Motor neuron (in vitro differentiated cells): ENCODE results near the gene BLOC1S5. TPM values are rescaled to one million over a fixed set of nuclear protein-coding genes. Genes with fewer than 3 reads are reported as not detected.

Source experiments
- ATAC-seq, 8 experiments: fragments of 200-7000 bp; cut with Tn5 transposase; replicated peaks in 6 of 8; 2 replicates each; pipeline ENCODE4 v1.8.0; 2021; ENCODE audit warnings: mild to moderate bottlenecking in 8 of 8, moderate library complexity in 8 of 8
- H3K27ac ChIP-seq, 2 donors: fragments of 250-450 bp; sonication (Bioruptor Pico); 2 replicates each; pipeline ENCODE4 v1.9.0; 2021; ENCODE audit warnings: antibody characterized with exemption in 2 of 2, mild to moderate bottlenecking in 2 of 2, moderate library complexity in 1 of 2
- H3K4me1 ChIP-seq, 2 donors: fragments of 250-450 bp; sonication (Bioruptor Pico); replicated peaks in 1 of 2; 2 replicates each; pipeline ENCODE4 v1.6.1; 2021; ENCODE audit warnings: antibody characterized with exemption in 2 of 2, mild to moderate bottlenecking in 2 of 2, moderate library complexity in 1 of 2
- H3K4me3 ChIP-seq, 5 donors: fragments of 250-450 bp; sonication (Bioruptor Pico); 2 replicates each; pipeline ENCODE4 v1.9.0; 2021; ENCODE audit warnings: antibody characterized with exemption in 5 of 5, mild to moderate bottlenecking in 5 of 5, moderate library complexity in 4 of 5
- WGBS, 10 experiments: fragments of 450-650 bp; shearing (Covaris generic); methylation state at CpG; one replicate each; pipeline ENCODE4 v1.0.0; 2022; 5-methylcytosine and 5-hydroxymethylcytosine counted together
- in situ Hi-C, 9 experiments: fragments of 400-800 bp; cut with MboI; loops; one replicate each; pipeline ENCODE4 v1.15.0; 2021; ENCODE audit warnings: low sequenced_read_pairs in 9 of 9, low pct_unique_long_range_greater_than_20kb in 2 of 9; ENCODE audit not compliant: unreplicated experiment in 9 of 9
- total RNA-seq, 8 experiments: library from RNA; unstranded; fragments of 300-600 nt; gene quantifications; 2 replicates each; pipeline versions ENCODE4 v1.2.3 to v1.2.4, GENCODE V29; 2022

The BLOC1S5 gene
- total RNA-seq, 8 experiments from 2014 or later = 10.9 to 21.1 (median 12.2) TPM

DNA sequence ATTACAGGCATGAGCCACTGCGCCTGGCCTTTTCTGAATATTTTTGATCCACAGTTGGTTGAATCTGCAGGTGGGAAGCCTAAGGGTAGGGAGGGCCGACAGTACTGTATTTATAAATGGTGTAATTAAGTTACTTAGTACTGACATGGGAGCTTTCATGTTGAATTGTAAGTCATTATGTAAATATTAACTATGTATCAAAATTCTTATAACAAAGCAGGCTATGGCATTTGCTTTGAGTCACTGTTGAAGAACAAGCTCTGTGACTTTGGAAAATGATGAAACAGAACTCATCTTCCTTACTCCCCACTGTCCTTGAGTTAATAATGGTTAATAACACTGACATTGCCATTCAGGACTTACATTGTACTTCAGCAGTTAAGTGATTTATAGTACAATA lies 90.6 kb downstream of the BLOC1S5 start:
- in situ Hi-C loops = no loop called here
- H3K27ac ChIP-seq = no peak overlapping the region
- no peak overlapping the region for H3K4me3 ChIP-seq
- 80 to 100% (median 83%) methylated on average over 1 to 2 of the region's 2 CpGs; no CpG with 5 or more reads in 3 of the 10 experiments for WGBS, 10 experiments
- peaks cover 0 to 3% of the 10 kb centered on the region in 2 donors for H3K4me1 ChIP-seq
- ATAC-seq = peak in 1 of 8 experiments; percentile 58

DNA sequence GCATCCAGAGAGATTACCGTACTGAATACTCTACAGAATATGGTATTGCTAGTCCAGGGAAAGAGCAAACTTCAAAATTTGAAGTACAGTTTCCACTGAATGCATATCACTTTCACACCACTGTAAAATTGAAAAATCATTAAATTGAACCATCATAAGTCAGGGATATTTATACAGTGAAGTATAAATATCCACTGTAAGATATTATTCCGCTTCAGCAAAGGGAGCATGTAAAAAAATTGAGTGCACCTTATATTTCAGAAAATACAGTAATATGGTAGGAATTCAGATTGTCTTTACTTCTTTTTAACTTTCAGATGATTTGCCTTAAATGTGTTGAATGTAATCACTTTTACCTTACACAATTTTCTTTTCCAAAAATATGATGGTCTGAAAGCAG lies 92.7 kb downstream of the BLOC1S5 start:
- WGBS, 10 experiments = 79 to 100% (median 100%) methylated on average over 1 to 2 of the region's 2 CpGs; no CpG with 5 or more reads in 1 of the 10 experiments
- in situ Hi-C loops = no loop called here
- no peaks in the 10 kb centered on the region for H3K4me1 ChIP-seq
- no peak for ATAC-seq
- no peak overlapping the region for H3K4me3 ChIP-seq
- H3K27ac ChIP-seq = no peak overlapping the region

DNA sequence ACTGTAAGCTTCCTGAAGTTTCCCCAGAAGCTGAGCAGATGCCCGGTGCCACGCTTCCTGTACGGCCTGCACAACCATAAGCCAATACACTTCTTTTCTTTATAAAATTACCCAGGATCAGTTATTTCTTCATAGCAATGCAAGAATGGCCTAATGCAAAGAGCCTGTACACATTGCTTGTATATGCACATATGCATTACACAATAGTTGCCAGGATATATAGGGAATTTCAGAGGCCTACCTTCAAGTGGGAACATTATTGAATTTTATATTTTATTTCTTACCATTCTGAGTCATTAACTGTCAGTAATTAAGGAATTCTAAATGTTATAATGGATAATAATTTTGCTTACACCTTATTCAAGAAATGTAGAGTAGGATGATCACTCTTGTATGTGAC lies 93.6 kb downstream of the BLOC1S5 start:
- H3K4me1 ChIP-seq = no peaks in the 10 kb centered on the region
- no peak overlapping the region for H3K4me3 ChIP-seq
- WGBS, 10 experiments = 67 to 100% (median 79%) methylated on average over 2 to 3 of the region's 3 CpGs; no CpG with 5 or more reads in 4 of the 10 experiments
- in situ Hi-C loops = no loop called here
- H3K27ac ChIP-seq = no peak overlapping the region
- ATAC-seq = peak in 1 of 8 experiments; percentile 29

Other genes starting within 250 kb of the BLOC1S5 start
- 100 to 1,000 TPM in 2 of 8 experiments, 10 to 100 TPM in 6; 33.1 to 197 (median 71.2) TPM for gene TXNDC5, start 153.6 kb downstream of the BLOC1S5 start, total RNA-seq
- gene EEF1E1, start 38.2 kb upstream of the BLOC1S5 start, total RNA-seq = 10 to 100 TPM; 47.7 to 67.4 (median 57.6) TPM